Lower leg skin (tissue), 4 donors: ENCODE results near the gene SHLD2. TPM values are rescaled to one million over a fixed set of nuclear protein-coding genes. Genes with fewer than 3 reads are reported as not detected.

Source experiments
- DNase-seq, 2 donors: peaks; one replicate each; pipeline ENCODE4 v3.0.0-alpha.2; 2019; ENCODE audit warnings: low spot score in 2 of 2
- H3K4me3 ChIP-seq: fragments of 200-600 bp; sonication (generic); 2 replicates; pipeline ENCODE4 v1.5.1; 2017; ENCODE audit warnings: mild to moderate bottlenecking, low read depth; ENCODE audit not compliant: poor library complexity, severe bottlenecking
- CTCF ChIP-seq, 3 donors: fragments of 450-650 bp; IDR thresholded peaks; one replicate each; pipeline ENCODE4 v1.5.1; 2016; ENCODE audit warnings: antibody characterized with exemption in 3 of 3, mild to moderate bottlenecking in 3 of 3, moderate library complexity in 2 of 3
- POLR2A ChIP-seq, 2 donors: fragments of 450-650 bp; IDR thresholded peaks; one replicate each; pipeline ENCODE4 v1.6.1; 2016 to 2017; ENCODE audit warnings: antibody characterized with exemption in 2 of 2, mild to moderate bottlenecking in 1 of 2, moderate library complexity in 1 of 2
- WGBS, 2 donors: methylation state at CpG; one replicate each; pipeline ENCODE4 v1.1.5; 2018; 5-methylcytosine and 5-hydroxymethylcytosine counted together
- intact Hi-C: fragments of 100-400 bp; cut with DNase I; formaldehyde crosslinking; loops from one replicate; pipeline ENCODE4 v1.15.0; 2023; ENCODE audit warnings: low total_unique reads
- total RNA-seq, 4 donors: library from RNA; depleted of rRNA; stranded (reverse); fragments of >200 nt; gene quantifications; one replicate each; pipeline ENCODE4 v1.1.0, GENCODE V29; 2016

SHLD2 gene
- 10 to 100 TPM; 14.9 to 26.2 (median 21.6) TPM for total RNA-seq

GRCh38 chr10:87094373-87095235, at the start of gene SHLD2, which contains the start of gene GLUD1:
Gene SHLD2 (plus strand): TSS chr10:87095206. CDS start chr10:87151355, 56,149 bp downstream.
Gene GLUD1 (minus strand): TSS chr10:87094843. CDS start chr10:87094769, 74 bp downstream.
- H3K4me3 ChIP-seq = peak within 1 kb of the TSS; percentile 81
- 3 to 8% methylated on average over 6 to 12 of the region's 111 CpGs for WGBS, 2 donors
- intact Hi-C loops = loop anchor here (5.0 kb wide), 1 partner anchor 122 kb away; no protein-coding TSS in a partner anchor
- DNase-seq = peak; percentile 90 to 98
- TF ChIP-seq CTCF (IDR thresholded peaks at IDR 0.05) (no peak), POLR2A (IDR thresholded peaks at IDR 0.05) (peak in 1 of 2 donors; percentile 54)

GRCh38 chr10:87045434-87045938, 49.5 kb upstream of the SHLD2 start:
- H3K4me3 ChIP-seq = no peak overlapping the region
- intact Hi-C loops = no loop called here
- TF ChIP-seq POLR2A (IDR thresholded peaks at IDR 0.05) (no peak), CTCF (IDR thresholded peaks at IDR 0.05) (no peak)
- no peak for DNase-seq
- 83 to 99% methylated on average over 6 of the region's 6 CpGs for WGBS, 2 donors

GRCh38 chr10:87053111-87053510, 41.9 kb upstream of the SHLD2 start:
- no peak overlapping the region for H3K4me3 ChIP-seq
- TF ChIP-seq CTCF (IDR thresholded peaks at IDR 0.05) = no peak
- no peak for TF ChIP-seq POLR2A (IDR thresholded peaks at IDR 0.05)
- 16 to 36% methylated on average over 3 of the region's 3 CpGs for WGBS, 2 donors
- intact Hi-C loops = no loop called here
- peak in 1 of 2 donors; percentile 65 for DNase-seq

GRCh38 chr10:87053577-87054181, 41.3 kb upstream of the SHLD2 start:
- DNase-seq = no peak
- no peak for TF ChIP-seq POLR2A (IDR thresholded peaks at IDR 0.05)
- no peak for TF ChIP-seq CTCF (IDR thresholded peaks at IDR 0.05)
- WGBS, 2 donors = 86 to 91% methylated on average over 7 of the region's 7 CpGs
- H3K4me3 ChIP-seq = no peak overlapping the region
- intact Hi-C loops = no loop called here

GRCh38 chr10:87054373-87055295, 40.4 kb upstream of the SHLD2 start:
- WGBS, 2 donors = 73 to 75% methylated on average over 7 of the region's 7 CpGs
- TF ChIP-seq CTCF (IDR thresholded peaks at IDR 0.05) = no peak
- no peak for TF ChIP-seq POLR2A (IDR thresholded peaks at IDR 0.05)
- H3K4me3 ChIP-seq = no peak overlapping the region
- no peak for DNase-seq
- intact Hi-C loops = no loop called here
